ENCODE measurements around the gene DEFB128. TPM values are rescaled to one million over a fixed set of nuclear protein-coding genes. Genes with fewer than 3 reads are reported as not detected.

The DEFB128 gene
- total RNA-seq (2022) (not detected in 2 replicates), Bru-seq, nascent RNA (not detected), BruChase-seq, experiment 1, labeled RNA remaining after a 6-hour chase (not detected), BruChase-seq, experiment 2, labeled RNA remaining after a 2-hour chase (not detected)
- long read RNA-seq, result 0 reads

GRCh38 chr20:189611-190010, at the start of gene DEFB128:
TSS of gene DEFB128 (minus strand) at chr20:189711. CDS start at chr20:189623, 88 bp downstream.
- Mint-ChIP-seq H3K9me3 (ENCODE audit: unreplicated experiment) (peaks cover 7% of the 10 kb centered on the region), H3K27ac (ENCODE audit: low read depth, unreplicated experiment) (no peak within 1 kb of the TSS), H3K27me3 (ENCODE audit: insufficient read depth, unreplicated experiment) (peaks cover 62% of the 10 kb centered on the region), H3K4me1 (ENCODE audit: insufficient read depth, unreplicated experiment) (no peaks in the 10 kb centered on the region), H3K4me3 (ENCODE audit: unreplicated experiment) (no peak within 1 kb of the TSS), H3K36me3 (ENCODE audit: insufficient read depth, unreplicated experiment) (no peaks in the 10 kb centered on the region)
- no peak for TF ChIP-seq CTCF (IDR thresholded peaks at IDR 0.05; ENCODE audit: unreplicated experiment)
- DNase-seq (ENCODE audit: unreplicated experiment), result no peak
- ChIA-PET CTCF (interaction anchor here (0.9 to 1.0 kb wide), 2 partner anchors 19 to 30 kb away, joined by 3 read pairs; no protein-coding TSS in a partner anchor), POLR2A (interaction anchor here (0.9 kb wide), 1 partner anchor 17 kb away, joined by 3 read pairs; no protein-coding TSS in a partner anchor)
- intact Hi-C loops (cut with micrococcal nuclease), result no loop called here
- no TSS peak for BruUV-seq (replicated peaks)

GRCh38 chr20:237929-238328, 48.4 kb upstream of the DEFB128 start:
- H3K27ac Mint-ChIP-seq (ENCODE audit: low read depth, unreplicated experiment), result no peak overlapping the region
- intact Hi-C loops (cut with micrococcal nuclease), result no loop called here
- no peaks in the 10 kb centered on the region for H3K9me3 Mint-ChIP-seq (ENCODE audit: unreplicated experiment)
- H3K27me3 Mint-ChIP-seq (ENCODE audit: insufficient read depth, unreplicated experiment), result peaks cover 44% of the 10 kb centered on the region
- no peak for DNase-seq (ENCODE audit: unreplicated experiment)
- ChIA-PET CTCF (interaction anchor here (1.1 to 12.3 kb wide), 5 partner anchors 12 to 718 kb away, joined by 3 to 281 read pairs (median 5); partner anchors contain the start of gene DEFB132), POLR2A (interaction anchor here (0.7 to 3.4 kb wide), 5 partner anchors 9 to 87 kb away, joined by 3 to 18 read pairs (median 3); partner anchors contain the start of gene ZCCHC3)
- no peak for TF ChIP-seq CTCF (IDR thresholded peaks at IDR 0.05; ENCODE audit: unreplicated experiment)
- peaks cover 5% of the 10 kb centered on the region for H3K4me1 Mint-ChIP-seq (ENCODE audit: insufficient read depth, unreplicated experiment)
- H3K36me3 Mint-ChIP-seq (ENCODE audit: insufficient read depth, unreplicated experiment), result no peaks in the 10 kb centered on the region
- no TSS peak for BruUV-seq (replicated peaks)
- H3K4me3 Mint-ChIP-seq (ENCODE audit: unreplicated experiment), result no peak overlapping the region

- no peak for DNase-seq (ENCODE audit: unreplicated experiment)
- POLR2A ChIA-PET, result interaction anchor here (0.7 to 3.4 kb wide), 4 partner anchors 9 to 87 kb away, joined by 3 to 18 read pairs (median 8); partner anchors contain the start of gene ZCCHC3
- Mint-ChIP-seq H3K36me3 (ENCODE audit: insufficient read depth, unreplicated experiment) (no peaks in the 10 kb centered on the region), H3K4me3 (ENCODE audit: unreplicated experiment) (no peak overlapping the region), H3K27me3 (ENCODE audit: insufficient read depth, unreplicated experiment) (peaks cover 40% of the 10 kb centered on the region), H3K27ac (ENCODE audit: low read depth, unreplicated experiment) (no peak overlapping the region), H3K4me1 (ENCODE audit: insufficient read depth, unreplicated experiment) (peaks cover 5% of the 10 kb centered on the region), H3K9me3 (ENCODE audit: unreplicated experiment) (no peaks in the 10 kb centered on the region)
- CTCF ChIA-PET, result interaction anchor here (0.9 to 12.3 kb wide), 6 partner anchors 12 to 719 kb away, joined by 3 to 281 read pairs (median 4); partner anchors contain the start of gene DEFB132
- BruUV-seq (replicated peaks), result no TSS peak
- intact Hi-C loops (cut with micrococcal nuclease), result no loop called here
- no peak for TF ChIP-seq CTCF (IDR thresholded peaks at IDR 0.05; ENCODE audit: unreplicated experiment)
These were observed 48.0 kb upstream of the DEFB128 start for GRCh38 chr20:237489-237888.

GRCh38 chr20:235891-236290, 46.4 kb upstream of the DEFB128 start:
- peaks cover 25% of the 10 kb centered on the region for H3K27me3 Mint-ChIP-seq (ENCODE audit: insufficient read depth, unreplicated experiment)
- ChIA-PET POLR2A (interaction anchor here (0.6 to 3.4 kb wide), 14 partner anchors 11 to 96 kb away, joined by 3 to 18 read pairs (median 4); partner anchors contain the start of genes DEFB132, SOX12 and ZCCHC3), CTCF (interaction anchor here (0.6 to 12.3 kb wide), 18 partner anchors 11 to 112 kb away, joined by 3 to 281 read pairs (median 4); partner anchors contain the start of genes DEFB129 and DEFB132)
- no TSS peak for BruUV-seq (replicated peaks)
- intact Hi-C loops (cut with micrococcal nuclease), result loop anchor here (1.0 kb wide), 2 partner anchors 31 to 94 kb away; no protein-coding TSS in a partner anchor
- peaks cover 5% of the 10 kb centered on the region for H3K4me1 Mint-ChIP-seq (ENCODE audit: insufficient read depth, unreplicated experiment)
- TF ChIP-seq CTCF (IDR thresholded peaks at IDR 0.05; ENCODE audit: unreplicated experiment), result peak; percentile 25
- no peaks in the 10 kb centered on the region for H3K36me3 Mint-ChIP-seq (ENCODE audit: insufficient read depth, unreplicated experiment)
- H3K4me3 Mint-ChIP-seq (ENCODE audit: unreplicated experiment), result no peak overlapping the region
- DNase-seq (ENCODE audit: unreplicated experiment), result peak; percentile 47
- H3K9me3 Mint-ChIP-seq (ENCODE audit: unreplicated experiment), result no peaks in the 10 kb centered on the region
- H3K27ac Mint-ChIP-seq (ENCODE audit: low read depth, unreplicated experiment), result peak overlapping the region; percentile 39

All from MCF 10A (cell line).